HG03097 (cell line): ENCODE results near the gene CHN1.

ENCODE experiments used
- ATAC-seq: cut with Tn5 transposase; IDR thresholded peaks from one replicate; pipeline ENCODE4 v1.9.1; 2021; ENCODE audit not compliant: unreplicated experiment, low FRiP score

Gene CHN1

GRCh38 chr2:174974131-174974530, 31.1 kb downstream of the CHN1 start:
- no peak for ATAC-seq

GRCh38 chr2:174972924-174973323, 32.3 kb downstream of the CHN1 start:
- no peak for ATAC-seq

- no peak for ATAC-seq
These were observed 33.1 kb downstream of the CHN1 start for GRCh38 chr2:174971868-174972781.

GRCh38 chr2:174970092-174970491, 35.1 kb downstream of the CHN1 start:
- no peak for ATAC-seq

GRCh38 chr2:174969091-174969734, 36.0 kb downstream of the CHN1 start:
- no peak for ATAC-seq

GRCh38 chr2:174967691-174968260, 37.4 kb downstream of the CHN1 start:
- no peak for ATAC-seq

GRCh38 chr2:174967086-174967485, 38.1 kb downstream of the CHN1 start:
- no peak for ATAC-seq

GRCh38 chr2:174965992-174966744, 39.0 kb downstream of the CHN1 start:
- ATAC-seq, result no peak

GRCh38 chr2:174965551-174965950, 39.6 kb downstream of the CHN1 start:
- no peak for ATAC-seq

- ATAC-seq, result no peak
These were observed 40.8 kb downstream of the CHN1 start for GRCh38 chr2:174964404-174964803.

- ATAC-seq, result no peak
These were observed 41.5 kb downstream of the CHN1 start for GRCh38 chr2:174963437-174964400.

- ATAC-seq, result no peak
These were observed 45.4 kb downstream of the CHN1 start for GRCh38 chr2:174959787-174960186.

- ATAC-seq, result no peak
These were observed 48.1 kb downstream of the CHN1 start for GRCh38 chr2:174957050-174957449.

- no peak for ATAC-seq
These were observed 52.6 kb downstream of the CHN1 start for GRCh38 chr2:174952607-174953006.

GRCh38 chr2:174951745-174952144, 53.4 kb downstream of the CHN1 start:
- no peak for ATAC-seq

- no peak for ATAC-seq
These were observed 55.0 kb downstream of the CHN1 start for GRCh38 chr2:174949988-174950687.

- no peak for ATAC-seq
These were observed 59.5 kb downstream of the CHN1 start for GRCh38 chr2:174945601-174946260.

GRCh38 chr2:174939046-174939445, 66.1 kb downstream of the CHN1 start:
- ATAC-seq, result no peak

GRCh38 chr2:174931724-174932123, 73.5 kb downstream of the CHN1 start:
- no peak for ATAC-seq
